Activated CD4-positive, CD25-positive, alpha-beta regulatory T cell treated with anti-CD3 and anti-CD28 coated beads, Interleukin-2, amount 50 U/mL, for 24 hours (primary cell): ENCODE measurements around the gene ZBTB20.
"Not testable (repeated sequence)": the region's sequence is repeated elsewhere in the genome, so short reads cannot be mapped to it uniquely, and the experiment has no call there.

Experiments used
- ATAC-seq, 2 donors: fragments of 150-1000 bp; cut with Tn5 transposase; one replicate each; pipeline ENCODE4 v1.10.0; 2021; ENCODE audit warnings: mild to moderate bottlenecking in 1 of 2, moderate library complexity in 1 of 2

The ZBTB20 gene

GRCh38 chr3:114709102-114709501, 438.0 kb downstream of the ZBTB20 start:
- no peak for ATAC-seq

- no peak for ATAC-seq
These were observed 439.7 kb downstream of the ZBTB20 start for GRCh38 chr3:114707252-114707860.

GRCh38 chr3:114706591-114707232, 440.4 kb downstream of the ZBTB20 start:
- peak; percentile 98 to 100 for ATAC-seq

- ATAC-seq = no peak
These were observed 446.4 kb downstream of the ZBTB20 start for GRCh38 chr3:114700637-114701234.

- no peak for ATAC-seq
These were observed 448.7 kb downstream of the ZBTB20 start for GRCh38 chr3:114698146-114699105.

GRCh38 chr3:114697401-114697800, 449.7 kb downstream of the ZBTB20 start:
- ATAC-seq = no peak

- ATAC-seq = no peak
These were observed 452.8 kb downstream of the ZBTB20 start for GRCh38 chr3:114694251-114694650.

GRCh38 chr3:114691871-114692270, 455.2 kb downstream of the ZBTB20 start:
- ATAC-seq = no peak

GRCh38 chr3:114690911-114691310, 456.2 kb downstream of the ZBTB20 start:
- ATAC-seq = no peak

GRCh38 chr3:114687151-114687550, 459.9 kb downstream of the ZBTB20 start:
- ATAC-seq = no peak

- ATAC-seq = no peak
These were observed 460.5 kb downstream of the ZBTB20 start for GRCh38 chr3:114686621-114687020.

GRCh38 chr3:114685161-114685560, 461.9 kb downstream of the ZBTB20 start:
- no peak for ATAC-seq

- ATAC-seq = no peak
These were observed 466.8 kb downstream of the ZBTB20 start for GRCh38 chr3:114680299-114680698.

GRCh38 chr3:114679773-114680172, 467.3 kb downstream of the ZBTB20 start:
- not testable (repeated sequence) for ATAC-seq

GRCh38 chr3:114675104-114675503, 472.0 kb downstream of the ZBTB20 start:
- ATAC-seq = no peak

- no peak for ATAC-seq
These were observed 473.1 kb downstream of the ZBTB20 start for GRCh38 chr3:114674036-114674435.

- no peak for ATAC-seq
These were observed 473.6 kb downstream of the ZBTB20 start for GRCh38 chr3:114673481-114673880.

- no peak for ATAC-seq
These were observed 474.2 kb downstream of the ZBTB20 start for GRCh38 chr3:114672692-114673447.

GRCh38 chr3:114671741-114672510, 475.2 kb downstream of the ZBTB20 start:
- ATAC-seq = no peak

- ATAC-seq = no peak
These were observed 477.5 kb downstream of the ZBTB20 start for GRCh38 chr3:114669614-114670013.

- peak in 1 of 2 donors; percentile 41 for ATAC-seq
These were observed 479.0 kb downstream of the ZBTB20 start for GRCh38 chr3:114668099-114668498.
